GM23338 (cell line): ENCODE results near the gene RTN4RL2.

Experiments used
- CREB1 ChIP-seq: fragments of 250-450 bp; sonication (Bioruptor Pico); IDR thresholded peaks from 2 replicates; pipeline ENCODE4 v1.5.0; 2020; ENCODE audit warnings: low read depth, mild to moderate bottlenecking, moderate library complexity
- EZH2 ChIP-seq: fragments of 200-600 bp; sonication (generic); IDR thresholded peaks from one replicate; pipeline ENCODE4 v1.8.0; 2017; ENCODE audit warnings: antibody characterized with exemption, mild to moderate bottlenecking, low read depth; ENCODE audit not compliant: unreplicated experiment
- EZH2phosphoT487 ChIP-seq: fragments of 200-600 bp; sonication (generic); IDR thresholded peaks from one replicate; pipeline ENCODE4 v1.8.1; 2018; ENCODE audit warnings: antibody characterized with exemption; ENCODE audit not compliant: unreplicated experiment
- JUNB ChIP-seq: IDR thresholded peaks from one replicate; pipeline ENCODE4 v1.6.1; 2016; ENCODE audit warnings: antibody characterized with exemption; ENCODE audit not compliant: unreplicated experiment
- POLR2AphosphoS5 ChIP-seq: IDR thresholded peaks from 2 replicates; pipeline ENCODE4 v1.6.1; 2016; ENCODE audit warnings: antibody characterized with exemption, low read depth
- REST ChIP-seq: IDR thresholded peaks from one replicate; pipeline ENCODE4 v1.6.1; 2018; ENCODE audit warnings: antibody characterized with exemption; ENCODE audit not compliant: unreplicated experiment
- STAT1 ChIP-seq: IDR thresholded peaks from one replicate; pipeline ENCODE4 v1.6.1; 2016; ENCODE audit warnings: antibody characterized with exemption; ENCODE audit not compliant: unreplicated experiment
- ZNF331 ChIP-seq: fragments of 250-450 bp; sonication (Bioruptor Pico); IDR thresholded peaks from 2 replicates; pipeline ENCODE4 v1.5.0; 2020; ENCODE audit warnings: low read depth, mild to moderate bottlenecking, moderate library complexity
- TF ChIP-seq, protein P1 (sequence below), 2 experiments: fragments of 200-600 bp in 1 of 2; sonication (generic) in 1 of 2; conservative IDR thresholded peaks; 2 replicates each; pipeline versions ENCODE4 v1.5.1 to v1.6.1; 2016 to 2017; ENCODE audit warnings: antibody characterized with exemption in 2 of 2, low read depth in 2 of 2, mild to moderate bottlenecking in 2 of 2, moderate library complexity in 1 of 2

DNA sequence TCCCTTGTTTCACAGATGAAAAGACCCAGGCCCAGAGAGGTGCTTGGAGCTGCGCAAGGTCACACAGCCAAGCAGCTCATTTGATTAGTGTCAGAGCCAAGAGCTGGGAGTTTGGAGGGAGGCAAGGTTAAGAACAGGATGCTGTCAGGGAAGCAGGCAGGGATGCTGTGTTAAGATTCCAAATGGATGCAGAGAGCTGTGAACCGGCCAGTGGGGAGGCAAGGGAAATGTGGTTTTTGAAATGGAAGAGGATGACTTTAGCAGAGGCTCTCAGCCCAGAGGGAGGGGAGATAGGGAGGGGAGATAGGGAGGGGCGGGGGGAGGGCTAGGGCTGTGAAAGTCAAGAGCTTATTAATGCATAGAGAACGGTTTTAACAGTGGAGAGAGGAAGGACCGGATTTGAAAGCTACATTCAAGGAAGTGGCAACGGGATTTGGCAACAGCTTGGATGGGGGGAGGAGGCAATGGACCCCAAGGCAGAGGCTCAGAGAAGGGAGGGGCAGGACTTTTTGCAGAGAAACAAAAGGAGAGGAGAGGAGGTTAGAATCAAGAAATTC, 13.0 kb downstream of the RTN4RL2 start:
- TF ChIP-seq, protein P1, sequence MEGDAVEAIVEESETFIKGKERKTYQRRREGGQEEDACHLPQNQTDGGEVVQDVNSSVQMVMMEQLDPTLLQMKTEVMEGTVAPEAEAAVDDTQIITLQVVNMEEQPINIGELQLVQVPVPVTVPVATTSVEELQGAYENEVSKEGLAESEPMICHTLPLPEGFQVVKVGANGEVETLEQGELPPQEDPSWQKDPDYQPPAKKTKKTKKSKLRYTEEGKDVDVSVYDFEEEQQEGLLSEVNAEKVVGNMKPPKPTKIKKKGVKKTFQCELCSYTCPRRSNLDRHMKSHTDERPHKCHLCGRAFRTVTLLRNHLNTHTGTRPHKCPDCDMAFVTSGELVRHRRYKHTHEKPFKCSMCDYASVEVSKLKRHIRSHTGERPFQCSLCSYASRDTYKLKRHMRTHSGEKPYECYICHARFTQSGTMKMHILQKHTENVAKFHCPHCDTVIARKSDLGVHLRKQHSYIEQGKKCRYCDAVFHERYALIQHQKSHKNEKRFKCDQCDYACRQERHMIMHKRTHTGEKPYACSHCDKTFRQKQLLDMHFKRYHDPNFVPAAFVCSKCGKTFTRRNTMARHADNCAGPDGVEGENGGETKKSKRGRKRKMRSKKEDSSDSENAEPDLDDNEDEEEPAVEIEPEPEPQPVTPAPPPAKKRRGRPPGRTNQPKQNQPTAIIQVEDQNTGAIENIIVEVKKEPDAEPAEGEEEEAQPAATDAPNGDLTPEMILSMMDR (conservative IDR thresholded peaks at IDR 0.05; ENCODE audit: low read depth in 2 of 2), result no peak
- no peak for TF ChIP-seq EZH2
- TF ChIP-seq JUNB, result no peak
- TF ChIP-seq REST, result no peak
- no peak for TF ChIP-seq EZH2phosphoT487
- TF ChIP-seq POLR2AphosphoS5, result no peak
- no peak for TF ChIP-seq ZNF331 (CRISPR knock-in tag)
- no peak for TF ChIP-seq CREB1 (CRISPR knock-in tag)
- no peak for TF ChIP-seq STAT1
